Thyroid gland (tissue), 4 donors: ENCODE measurements around the gene MRNIP.

Experiments used
- POLR2A ChIP-seq, 2 donors: fragments of 450-650 bp; IDR thresholded peaks; one replicate each; pipeline ENCODE4 v1.6.1; 2017; ENCODE audit warnings: antibody characterized with exemption in 2 of 2, mild to moderate bottlenecking in 2 of 2, moderate library complexity in 1 of 2
- TF ChIP-seq, protein P1 (sequence below), 6 experiments: fragments of 200-600 bp in 3 of 6; fragments of 450-650 bp in 3 of 6; sonication (generic) in 3 of 6; IDR thresholded peaks; one replicate each; pipeline ENCODE4 v1.5.1; 2016 to 2019; ENCODE audit warnings: antibody characterized with exemption in 6 of 6, mild to moderate bottlenecking in 2 of 6, inconsistent platforms in 1 of 6, moderate library complexity in 1 of 6

DNA sequence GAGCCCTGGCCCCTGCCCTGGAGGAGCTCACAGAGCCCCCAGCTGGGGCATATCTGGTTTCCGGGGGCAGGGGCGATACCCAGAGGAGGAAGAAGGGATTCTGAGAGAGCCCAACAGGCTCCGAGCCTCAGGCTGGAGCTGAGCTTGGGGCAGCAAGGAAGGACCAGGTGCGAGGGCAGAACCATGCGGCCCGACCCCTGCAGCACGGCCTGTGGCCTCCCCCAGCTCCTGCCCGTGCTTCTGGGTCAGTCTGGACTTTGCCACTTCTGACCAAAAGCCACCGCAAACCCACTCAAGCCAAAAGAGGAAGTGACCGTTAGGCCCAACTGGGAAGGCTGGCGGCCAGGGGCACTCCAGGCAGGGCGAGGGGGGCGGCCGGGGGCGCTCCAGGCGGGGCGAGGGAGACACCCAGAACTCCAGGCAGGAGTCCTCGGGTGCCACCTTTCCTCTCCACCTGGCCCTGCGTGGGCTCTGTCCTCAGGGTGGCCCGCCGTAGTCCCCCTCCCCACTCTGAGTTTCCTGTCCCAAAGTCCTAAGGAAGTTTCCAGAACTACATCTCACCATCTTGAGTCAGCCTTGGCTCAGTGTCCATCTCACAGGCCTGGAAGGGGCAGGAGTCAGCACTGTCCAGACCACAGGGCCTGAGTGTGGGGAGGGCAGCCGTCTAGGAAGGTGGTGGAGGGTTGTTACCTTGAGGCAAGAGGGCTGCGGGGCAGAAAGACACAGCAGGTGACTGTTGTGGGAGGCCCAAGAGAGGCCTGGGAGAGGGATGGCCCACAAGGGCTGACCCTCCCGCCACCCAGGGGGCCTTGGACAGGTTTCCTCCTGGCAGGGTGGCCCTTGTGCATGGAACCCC lies 65.8 kb downstream of the MRNIP start:
- TF ChIP-seq, protein P1, sequence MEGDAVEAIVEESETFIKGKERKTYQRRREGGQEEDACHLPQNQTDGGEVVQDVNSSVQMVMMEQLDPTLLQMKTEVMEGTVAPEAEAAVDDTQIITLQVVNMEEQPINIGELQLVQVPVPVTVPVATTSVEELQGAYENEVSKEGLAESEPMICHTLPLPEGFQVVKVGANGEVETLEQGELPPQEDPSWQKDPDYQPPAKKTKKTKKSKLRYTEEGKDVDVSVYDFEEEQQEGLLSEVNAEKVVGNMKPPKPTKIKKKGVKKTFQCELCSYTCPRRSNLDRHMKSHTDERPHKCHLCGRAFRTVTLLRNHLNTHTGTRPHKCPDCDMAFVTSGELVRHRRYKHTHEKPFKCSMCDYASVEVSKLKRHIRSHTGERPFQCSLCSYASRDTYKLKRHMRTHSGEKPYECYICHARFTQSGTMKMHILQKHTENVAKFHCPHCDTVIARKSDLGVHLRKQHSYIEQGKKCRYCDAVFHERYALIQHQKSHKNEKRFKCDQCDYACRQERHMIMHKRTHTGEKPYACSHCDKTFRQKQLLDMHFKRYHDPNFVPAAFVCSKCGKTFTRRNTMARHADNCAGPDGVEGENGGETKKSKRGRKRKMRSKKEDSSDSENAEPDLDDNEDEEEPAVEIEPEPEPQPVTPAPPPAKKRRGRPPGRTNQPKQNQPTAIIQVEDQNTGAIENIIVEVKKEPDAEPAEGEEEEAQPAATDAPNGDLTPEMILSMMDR (IDR thresholded peaks at IDR 0.05) = no peak
- TF ChIP-seq POLR2A (IDR thresholded peaks at IDR 0.05) = no peak
